Measurements from ENCODE around the gene PLEKHM3.

PLEKHM3 gene

DNA sequence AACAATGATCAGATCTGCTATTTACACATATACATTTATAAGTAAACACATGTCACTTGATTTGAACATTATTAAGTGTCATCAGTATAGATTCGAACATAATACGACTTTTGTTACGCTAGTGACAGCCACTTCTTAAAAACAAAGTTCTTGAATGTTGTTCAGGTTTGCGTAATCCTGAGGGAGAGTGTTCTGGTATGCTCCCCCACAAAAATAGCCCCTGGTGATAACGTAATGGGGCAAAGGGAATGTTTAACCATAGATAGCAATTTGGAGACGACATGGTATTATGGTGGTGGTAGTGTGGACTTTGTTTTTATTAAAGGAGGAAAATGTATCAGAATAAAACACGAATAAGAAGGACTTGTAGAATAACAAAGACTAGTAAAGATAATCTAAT, 90.6 kb downstream of the PLEKHM3 start:
- peaks cover 8% of the 10 kb centered on the region for H3K36me3 Mint-ChIP-seq (ENCODE audit: insufficient read depth)
- DNase-seq (ENCODE audit: low spot score in 2 of 2) (no peak), ATAC-seq (replicated peaks; ENCODE audit: extremely low read depth, poor library complexity, severe bottlenecking) (no peak)
- H3K27me3 Mint-ChIP-seq, result no peaks in the 10 kb centered on the region
- no peak overlapping the region for H3K27ac Mint-ChIP-seq (ENCODE audit: low read depth)
- peaks cover 5% of the 10 kb centered on the region for H3K4me1 Mint-ChIP-seq
- H3K4me3 Mint-ChIP-seq, result no peak overlapping the region
- H3K9me3 Mint-ChIP-seq, result no peaks in the 10 kb centered on the region

DNA sequence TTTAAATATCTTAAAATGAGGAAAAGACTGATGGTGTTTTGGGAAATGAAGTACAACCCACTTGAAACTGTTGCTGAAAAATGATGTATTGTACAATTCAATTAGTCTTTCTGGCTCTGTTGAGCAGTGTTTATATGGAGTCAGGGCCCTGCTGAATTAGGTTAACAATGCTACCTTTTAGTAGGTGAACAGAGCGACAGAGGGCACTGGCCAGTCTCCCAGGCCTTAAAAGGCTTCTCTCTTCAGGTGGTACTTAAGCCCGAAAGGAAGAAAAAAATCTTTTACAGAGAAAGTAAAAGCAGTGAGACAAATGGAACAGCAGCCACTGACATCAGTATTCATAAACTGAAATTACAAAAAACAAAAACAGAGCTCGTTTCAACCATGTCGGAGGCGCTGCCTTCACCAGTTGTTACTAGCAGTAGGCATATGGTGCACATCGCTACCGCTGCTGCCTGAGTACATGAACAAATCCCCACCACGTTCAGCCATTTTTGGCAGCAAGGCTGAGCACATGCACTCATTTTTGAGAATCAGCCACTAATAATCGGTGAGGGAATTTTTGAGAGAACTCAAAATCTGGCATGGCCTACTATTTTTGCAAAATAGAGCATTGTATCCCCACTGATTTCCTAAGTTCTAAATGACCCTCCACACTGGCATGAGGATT, 91.8 kb downstream of the PLEKHM3 start:
- Mint-ChIP-seq H3K36me3 (ENCODE audit: insufficient read depth) (peaks cover 10% of the 10 kb centered on the region), H3K9me3 (no peaks in the 10 kb centered on the region), H3K4me1 (no peaks in the 10 kb centered on the region), H3K4me3 (no peak overlapping the region), H3K27me3 (no peaks in the 10 kb centered on the region), H3K27ac (ENCODE audit: low read depth) (no peak overlapping the region)
- ATAC-seq (replicated peaks; ENCODE audit: extremely low read depth, poor library complexity, severe bottlenecking) (no peak), DNase-seq (ENCODE audit: low spot score in 2 of 2) (no peak)

DNA sequence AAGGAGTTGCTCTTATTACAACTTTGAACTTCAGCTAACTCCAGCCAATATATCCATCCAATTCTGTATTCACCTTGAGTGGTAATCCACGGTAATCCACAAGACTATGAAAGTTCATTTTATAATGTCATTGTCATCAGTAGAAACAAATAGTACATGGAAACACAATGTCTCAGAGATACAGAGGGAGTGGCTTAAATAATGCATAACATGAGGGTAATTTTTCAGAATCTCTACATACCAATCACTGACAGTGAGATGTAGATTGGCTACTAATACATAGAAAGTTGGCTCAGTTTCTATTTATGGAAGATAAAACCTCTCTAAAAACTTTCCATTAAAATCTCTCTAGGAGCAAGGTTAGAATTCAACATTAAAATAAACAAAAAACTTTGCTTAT, 93.2 kb downstream of the PLEKHM3 start:
- Mint-ChIP-seq H3K9me3 (no peaks in the 10 kb centered on the region), H3K27me3 (no peaks in the 10 kb centered on the region), H3K27ac (ENCODE audit: low read depth) (no peak overlapping the region), H3K36me3 (ENCODE audit: insufficient read depth) (peaks cover 10% of the 10 kb centered on the region), H3K4me1 (no peaks in the 10 kb centered on the region), H3K4me3 (no peak overlapping the region)
- ATAC-seq (replicated peaks; ENCODE audit: extremely low read depth, poor library complexity, severe bottlenecking) (no peak), DNase-seq (ENCODE audit: low spot score in 2 of 2) (no peak)

DNA sequence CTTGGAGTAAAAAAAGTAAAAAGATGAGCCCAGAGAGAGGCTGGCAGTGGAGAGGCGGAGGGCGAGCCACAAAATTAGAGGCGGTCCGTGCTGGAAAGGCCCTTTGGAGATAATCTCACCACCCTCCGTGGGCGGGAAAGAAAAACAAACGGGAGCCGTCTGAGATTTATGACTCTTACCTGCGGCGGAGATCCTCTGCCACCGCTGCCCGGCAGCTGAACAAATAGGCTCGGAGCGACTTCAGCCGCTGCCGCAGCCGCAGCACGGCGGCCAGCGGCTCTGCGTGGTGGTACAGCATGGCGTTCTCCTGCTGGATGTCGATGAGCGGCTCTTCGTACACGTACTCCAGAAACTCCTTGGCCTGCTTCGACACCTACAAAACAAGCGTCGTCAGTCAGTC, 94.6 kb downstream of the PLEKHM3 start:
- Mint-ChIP-seq H3K27me3 (no peaks in the 10 kb centered on the region), H3K36me3 (ENCODE audit: insufficient read depth) (peaks cover 10% of the 10 kb centered on the region), H3K4me3 (no peak overlapping the region), H3K4me1 (no peaks in the 10 kb centered on the region), H3K27ac (ENCODE audit: low read depth) (no peak overlapping the region), H3K9me3 (no peaks in the 10 kb centered on the region)
- ATAC-seq (replicated peaks; ENCODE audit: extremely low read depth, poor library complexity, severe bottlenecking) (no peak), DNase-seq (ENCODE audit: low spot score in 2 of 2) (no peak)

DNA sequence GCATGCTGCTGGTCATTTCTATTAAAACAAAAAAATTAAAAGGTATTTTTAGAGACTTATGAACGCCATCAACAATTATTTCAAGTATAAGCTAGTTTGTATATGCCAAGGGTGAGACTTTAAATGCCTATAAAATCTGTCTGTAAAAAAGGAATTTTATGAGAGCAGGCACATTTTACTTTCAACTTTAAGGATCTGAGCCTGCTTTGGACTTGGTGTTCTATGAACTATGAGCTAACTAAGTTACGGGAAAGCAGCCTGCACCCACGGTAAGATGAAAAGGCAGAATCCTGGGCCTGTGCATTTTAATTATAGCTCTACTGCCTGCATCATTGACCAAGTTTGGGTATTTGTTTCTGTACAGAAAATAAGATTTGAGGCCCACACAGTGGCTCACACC, 95.4 kb downstream of the PLEKHM3 start:
- ATAC-seq (replicated peaks; ENCODE audit: extremely low read depth, poor library complexity, severe bottlenecking), result no peak
- Mint-ChIP-seq H3K36me3 (ENCODE audit: insufficient read depth) (peaks cover 10% of the 10 kb centered on the region), H3K27me3 (no peaks in the 10 kb centered on the region), H3K4me1 (no peaks in the 10 kb centered on the region), H3K4me3 (no peak overlapping the region), H3K27ac (ENCODE audit: low read depth) (no peak overlapping the region), H3K9me3 (no peaks in the 10 kb centered on the region)
- DNase-seq (ENCODE audit: low spot score in 2 of 2), result no peak

DNA sequence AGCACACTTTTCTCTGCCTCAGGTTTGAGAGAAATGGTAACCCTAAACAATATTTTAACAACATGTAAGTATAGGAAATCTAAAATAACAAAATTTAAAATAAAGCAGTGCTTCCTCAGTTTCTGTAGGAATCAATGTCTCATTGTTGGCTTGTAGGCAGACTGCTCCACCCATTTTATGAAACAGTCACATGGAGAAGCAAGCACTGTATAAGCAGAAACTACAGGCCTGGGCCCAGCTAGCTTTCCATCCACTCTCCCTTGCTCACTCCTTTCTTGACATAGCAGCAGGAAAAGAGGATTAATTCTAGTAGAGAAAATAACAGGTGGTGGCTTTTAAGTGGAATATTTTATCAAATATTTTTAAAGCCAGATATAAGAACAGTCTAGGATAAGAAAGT, 97.2 kb downstream of the PLEKHM3 start:
- H3K27me3 Mint-ChIP-seq, result no peaks in the 10 kb centered on the region
- peaks cover 12% of the 10 kb centered on the region for H3K36me3 Mint-ChIP-seq (ENCODE audit: insufficient read depth)
- H3K4me1 Mint-ChIP-seq, result no peaks in the 10 kb centered on the region
- no peaks in the 10 kb centered on the region for H3K9me3 Mint-ChIP-seq
- H3K27ac Mint-ChIP-seq (ENCODE audit: low read depth), result no peak overlapping the region
- no peak overlapping the region for H3K4me3 Mint-ChIP-seq
- DNase-seq (ENCODE audit: low spot score in 2 of 2), result no peak
- ATAC-seq (replicated peaks; ENCODE audit: extremely low read depth, poor library complexity, severe bottlenecking), result no peak

DNA sequence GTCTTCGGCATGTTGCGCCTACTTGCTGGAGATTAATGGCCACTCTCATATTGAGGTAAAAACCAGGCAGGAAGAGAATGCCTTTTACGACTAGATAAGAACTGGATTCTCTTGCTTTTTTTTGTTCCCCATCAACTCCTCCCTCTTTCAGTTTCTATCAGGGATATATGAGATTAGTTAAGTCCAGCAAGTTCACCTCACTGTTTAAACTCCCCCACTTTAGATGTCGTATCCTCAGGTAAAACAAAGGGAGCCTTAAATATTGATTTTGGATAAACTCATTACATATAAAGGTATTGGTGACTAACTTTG, 98.4 kb downstream of the PLEKHM3 start:
- H3K27me3 Mint-ChIP-seq, result no peaks in the 10 kb centered on the region
- no peak overlapping the region for H3K4me3 Mint-ChIP-seq
- no peak overlapping the region for H3K27ac Mint-ChIP-seq (ENCODE audit: low read depth)
- peaks cover 13% of the 10 kb centered on the region for H3K36me3 Mint-ChIP-seq (ENCODE audit: insufficient read depth)
- no peaks in the 10 kb centered on the region for H3K4me1 Mint-ChIP-seq
- ATAC-seq (replicated peaks; ENCODE audit: extremely low read depth, poor library complexity, severe bottlenecking) (no peak), DNase-seq (ENCODE audit: low spot score in 2 of 2) (no peak)
- no peaks in the 10 kb centered on the region for H3K9me3 Mint-ChIP-seq

DNA sequence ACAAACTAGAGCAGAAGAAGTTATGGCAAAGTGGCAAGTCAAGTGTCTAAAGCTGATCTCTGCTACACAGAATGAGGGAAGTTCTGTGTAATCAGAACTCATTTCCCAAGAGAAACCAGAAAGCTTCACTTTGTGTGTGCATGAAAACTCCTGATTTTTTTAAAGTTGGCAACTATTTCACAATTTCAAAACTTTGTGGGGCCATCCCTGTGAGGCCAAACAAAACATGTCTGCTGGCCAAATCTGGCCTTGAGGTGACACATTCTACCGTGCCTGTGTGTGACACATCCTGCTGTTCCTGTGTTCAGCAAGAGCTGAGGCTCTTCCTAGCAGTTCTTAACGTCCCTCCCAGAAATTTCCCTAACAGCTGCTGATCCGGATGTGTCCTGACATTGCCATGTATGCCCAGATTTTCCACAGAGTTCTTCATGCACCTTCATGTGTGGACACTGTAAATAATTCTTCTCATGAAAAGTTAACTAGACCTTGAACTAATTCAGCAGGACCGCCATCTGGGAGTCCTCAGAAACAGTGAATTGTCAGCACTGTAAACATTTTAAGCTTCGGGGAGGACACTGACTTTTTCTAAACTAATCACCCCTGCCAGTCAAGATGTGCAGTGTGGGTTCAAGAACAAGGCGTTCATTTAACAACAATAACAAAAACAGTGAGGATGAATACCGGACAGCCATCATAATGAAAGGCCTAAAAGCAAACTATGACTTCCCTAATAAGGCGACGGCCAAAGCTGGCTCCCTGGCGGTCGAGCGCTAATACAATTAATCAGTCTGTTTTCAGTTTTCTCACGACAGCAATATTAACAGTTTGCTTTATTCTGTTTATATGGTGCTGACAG, 99.0 kb downstream of the PLEKHM3 start:
- no peaks in the 10 kb centered on the region for H3K9me3 Mint-ChIP-seq
- H3K4me3 Mint-ChIP-seq, result no peak overlapping the region
- no peak for DNase-seq (ENCODE audit: low spot score in 2 of 2)
- H3K36me3 Mint-ChIP-seq (ENCODE audit: insufficient read depth), result peaks cover 14% of the 10 kb centered on the region
- no peaks in the 10 kb centered on the region for H3K27me3 Mint-ChIP-seq
- no peak for ATAC-seq (replicated peaks; ENCODE audit: extremely low read depth, poor library complexity, severe bottlenecking)
- H3K27ac Mint-ChIP-seq (ENCODE audit: low read depth), result no peak overlapping the region
- H3K4me1 Mint-ChIP-seq, result no peaks in the 10 kb centered on the region

DNA sequence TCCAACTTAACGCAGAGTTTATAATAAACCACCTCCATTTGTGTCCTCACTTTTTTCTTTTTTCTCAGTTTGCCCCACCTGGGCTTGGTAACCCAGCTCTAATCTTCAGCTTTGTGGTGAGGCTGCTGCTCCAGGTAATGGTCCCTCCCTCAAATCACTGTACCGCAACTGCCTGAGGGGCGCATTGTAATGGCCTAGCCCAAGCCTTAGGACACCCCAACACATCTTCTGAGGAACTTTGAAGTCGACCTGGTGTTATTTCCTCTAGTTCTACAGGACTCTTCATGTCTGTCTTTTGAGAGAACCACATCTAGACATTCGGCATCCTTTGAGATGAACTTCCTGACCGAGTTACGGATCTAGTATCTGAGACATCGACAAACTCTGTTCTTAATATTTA, 99.7 kb downstream of the PLEKHM3 start:
- Mint-ChIP-seq H3K4me1 (no peaks in the 10 kb centered on the region), H3K9me3 (no peaks in the 10 kb centered on the region), H3K4me3 (no peak overlapping the region), H3K36me3 (ENCODE audit: insufficient read depth) (peaks cover 11% of the 10 kb centered on the region), H3K27me3 (no peaks in the 10 kb centered on the region), H3K27ac (ENCODE audit: low read depth) (no peak overlapping the region)
- ATAC-seq (replicated peaks; ENCODE audit: extremely low read depth, poor library complexity, severe bottlenecking) (peak; percentile 32), DNase-seq (ENCODE audit: low spot score in 2 of 2) (no peak)

DNA sequence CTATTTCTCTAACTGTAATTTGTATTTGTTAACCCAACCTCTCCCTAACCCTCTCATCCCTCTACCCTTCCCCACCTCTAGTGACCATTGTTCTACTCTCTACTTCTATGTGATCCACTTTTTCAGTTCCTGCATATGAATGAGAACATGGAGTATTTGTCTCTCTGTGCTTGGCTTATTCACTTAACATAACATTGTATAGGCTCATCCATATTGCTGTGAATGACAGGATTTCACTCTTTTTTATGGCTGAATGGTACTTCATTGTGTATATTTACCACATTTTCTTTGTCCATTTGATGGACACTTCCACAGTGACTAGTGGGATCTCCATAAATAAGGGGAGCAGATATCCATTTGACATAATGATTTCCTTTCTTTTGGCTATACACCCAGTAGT, 103.7 kb downstream of the PLEKHM3 start:
- H3K27me3 Mint-ChIP-seq, result no peaks in the 10 kb centered on the region
- ATAC-seq (replicated peaks; ENCODE audit: extremely low read depth, poor library complexity, severe bottlenecking), result no peak
- no peak for DNase-seq (ENCODE audit: low spot score in 2 of 2)
- no peak overlapping the region for H3K4me3 Mint-ChIP-seq
- peaks cover 7% of the 10 kb centered on the region for H3K36me3 Mint-ChIP-seq (ENCODE audit: insufficient read depth)
- no peaks in the 10 kb centered on the region for H3K4me1 Mint-ChIP-seq
- no peak overlapping the region for H3K27ac Mint-ChIP-seq (ENCODE audit: low read depth)
- H3K9me3 Mint-ChIP-seq, result no peaks in the 10 kb centered on the region

DNA sequence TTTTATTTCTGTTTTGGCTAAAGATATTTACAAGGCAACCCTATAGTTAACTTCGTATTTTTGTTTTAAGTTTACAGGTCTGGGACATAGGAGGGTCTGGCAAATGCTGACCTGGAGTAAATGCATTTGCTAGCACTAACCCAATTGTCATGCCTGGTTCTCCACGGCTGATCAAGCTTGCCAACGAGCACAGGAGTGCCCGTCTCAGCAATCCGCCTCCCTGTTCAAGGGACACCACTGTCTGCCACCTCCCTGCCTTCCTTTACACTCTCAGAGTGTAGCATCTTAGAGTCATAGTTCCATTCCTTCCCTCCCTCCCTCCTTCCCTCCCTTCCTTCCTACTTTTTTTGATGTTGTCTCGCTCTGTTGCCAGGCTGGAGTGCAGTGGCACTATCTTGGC, 104.6 kb downstream of the PLEKHM3 start:
- Mint-ChIP-seq H3K27me3 (no peaks in the 10 kb centered on the region), H3K9me3 (no peaks in the 10 kb centered on the region), H3K4me3 (no peak overlapping the region), H3K36me3 (ENCODE audit: insufficient read depth) (peaks cover 7% of the 10 kb centered on the region), H3K27ac (ENCODE audit: low read depth) (no peak overlapping the region), H3K4me1 (no peaks in the 10 kb centered on the region)
- DNase-seq (ENCODE audit: low spot score in 2 of 2) (no peak), ATAC-seq (replicated peaks; ENCODE audit: extremely low read depth, poor library complexity, severe bottlenecking) (no peak)

DNA sequence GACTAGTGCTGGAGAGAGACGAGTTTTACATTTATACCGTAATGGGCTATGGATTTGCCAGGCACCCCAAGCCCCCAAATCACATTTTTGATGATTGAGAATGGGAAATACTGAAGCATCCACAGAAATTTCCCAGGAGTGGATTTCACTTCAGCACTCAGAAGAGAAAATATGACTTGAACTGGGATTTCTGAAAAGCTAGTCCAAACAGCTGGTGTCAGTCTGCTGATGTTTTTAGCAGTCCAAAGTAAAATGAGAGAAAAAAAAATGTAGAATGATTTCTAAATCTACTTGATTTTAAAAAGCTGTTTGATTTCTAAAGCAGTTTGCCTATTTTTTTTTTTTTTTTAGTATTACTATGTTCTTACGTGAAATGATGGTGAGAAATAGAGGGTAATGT, 105.0 kb downstream of the PLEKHM3 start:
- no peaks in the 10 kb centered on the region for H3K4me1 Mint-ChIP-seq
- no peak overlapping the region for H3K27ac Mint-ChIP-seq (ENCODE audit: low read depth)
- H3K9me3 Mint-ChIP-seq, result no peaks in the 10 kb centered on the region
- no peaks in the 10 kb centered on the region for H3K27me3 Mint-ChIP-seq
- no peak for ATAC-seq (replicated peaks; ENCODE audit: extremely low read depth, poor library complexity, severe bottlenecking)
- peaks cover 7% of the 10 kb centered on the region for H3K36me3 Mint-ChIP-seq (ENCODE audit: insufficient read depth)
- no peak overlapping the region for H3K4me3 Mint-ChIP-seq
- no peak for DNase-seq (ENCODE audit: low spot score in 2 of 2)

DNA sequence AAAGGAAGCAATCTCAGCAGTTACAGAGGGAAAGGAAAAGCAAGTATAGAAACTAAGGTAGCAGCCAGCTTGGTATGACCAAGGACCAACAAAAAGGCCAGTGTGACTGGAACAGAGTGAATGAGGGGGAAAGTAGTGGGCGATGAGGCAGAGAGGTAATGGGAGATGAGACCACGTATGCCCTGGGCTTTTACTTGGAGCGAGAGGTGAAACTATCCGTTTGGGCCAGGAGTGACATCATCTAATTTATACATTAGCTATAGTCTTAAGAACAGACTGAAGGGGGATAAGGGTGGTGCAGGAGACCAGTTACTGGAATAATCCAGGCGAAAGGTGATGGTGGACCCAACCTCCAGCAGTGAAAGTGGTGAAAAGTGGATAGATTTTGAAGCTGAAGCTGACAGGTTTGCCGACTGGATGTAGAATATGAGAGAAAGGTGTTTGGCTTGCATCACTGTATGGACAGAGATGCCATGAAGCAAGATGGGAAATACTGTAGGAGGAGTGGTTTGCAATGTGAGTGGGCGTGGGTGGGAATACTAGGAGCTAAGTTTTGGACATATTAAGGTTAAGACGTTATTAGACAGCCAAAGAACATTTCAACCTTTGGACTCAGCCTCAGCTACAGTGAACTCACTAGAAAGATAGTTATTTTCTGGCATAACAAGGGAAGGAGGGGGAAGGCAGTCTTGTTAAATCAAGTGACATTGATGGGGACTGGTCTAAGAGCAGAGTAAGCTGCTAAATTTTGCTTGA, 106.0 kb downstream of the PLEKHM3 start:
- Mint-ChIP-seq H3K4me1 (no peaks in the 10 kb centered on the region), H3K4me3 (no peak overlapping the region), H3K27me3 (no peaks in the 10 kb centered on the region), H3K36me3 (ENCODE audit: insufficient read depth) (peaks cover 3% of the 10 kb centered on the region), H3K9me3 (no peaks in the 10 kb centered on the region), H3K27ac (ENCODE audit: low read depth) (peak overlapping the region; percentile 27)
- ATAC-seq (replicated peaks; ENCODE audit: extremely low read depth, poor library complexity, severe bottlenecking), result no peak
- no peak for DNase-seq (ENCODE audit: low spot score in 2 of 2)
